GM19452 (cell line): ENCODE measurements around the gene COL26A1.

ENCODE experiments used
- ATAC-seq: cut with Tn5 transposase; IDR thresholded peaks from one replicate; pipeline ENCODE4 v1.9.1; 2021; ENCODE audit not compliant: unreplicated experiment

The COL26A1 gene

GRCh38 chr7:101563198-101563901 is 200.7 kb downstream of the COL26A1 start:
- ATAC-seq = no peak

- ATAC-seq = no peak
Measured at GRCh38 chr7:101563943-101564777, 201.5 kb downstream of the COL26A1 start.

- ATAC-seq = no peak
Measured at GRCh38 chr7:101564778-101565211, 202.1 kb downstream of the COL26A1 start.

DNA sequence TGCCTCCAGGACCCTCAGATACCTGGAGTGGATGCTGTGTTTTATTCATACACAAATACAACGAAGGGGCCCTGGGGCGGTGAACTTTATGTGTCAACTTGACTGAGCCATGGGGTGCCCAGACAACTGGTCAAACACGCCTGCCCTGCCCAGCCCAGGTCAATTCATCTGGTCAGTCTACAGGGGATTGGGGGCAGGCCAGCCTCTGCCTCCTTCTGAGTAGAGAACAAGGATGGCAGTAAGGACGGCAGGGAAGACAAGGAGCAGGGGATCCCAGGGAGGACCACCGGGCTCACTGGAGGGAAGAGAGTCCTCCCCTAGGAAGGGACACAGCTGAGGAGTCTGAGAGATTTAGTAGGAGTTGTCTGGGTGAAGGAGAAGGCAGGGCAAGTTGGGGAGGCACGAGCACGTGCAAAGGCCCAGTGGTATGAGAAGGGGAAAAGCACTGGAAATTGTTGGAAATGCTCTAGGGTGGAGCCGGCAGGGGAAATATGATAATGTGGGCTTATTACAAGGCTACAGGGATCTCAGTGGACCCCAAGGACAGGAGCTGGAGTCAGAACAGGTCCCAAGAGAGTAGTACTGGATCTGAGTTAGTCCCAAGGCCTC is 203.0 kb downstream of the COL26A1 start:
- ATAC-seq = no peak

DNA sequence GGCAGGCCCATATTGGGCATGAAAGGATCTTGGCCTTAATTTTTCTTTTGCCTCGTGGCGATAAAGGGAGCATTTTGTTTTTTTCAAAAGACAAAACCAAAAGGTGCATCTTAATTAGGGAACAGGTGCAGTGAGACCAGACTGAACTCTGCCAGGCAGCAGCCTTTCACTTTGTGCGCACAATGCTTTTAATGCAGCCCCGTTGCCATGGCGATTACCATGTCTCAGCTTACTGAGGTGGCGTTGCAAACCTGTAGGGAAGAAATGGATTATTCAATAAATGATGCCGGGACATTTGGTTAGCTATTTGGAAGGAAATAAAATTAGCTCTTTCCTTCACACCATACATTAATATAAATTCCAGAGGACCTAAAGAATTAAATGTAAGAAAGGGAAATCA is 204.6 kb downstream of the COL26A1 start:
- no peak for ATAC-seq

DNA sequence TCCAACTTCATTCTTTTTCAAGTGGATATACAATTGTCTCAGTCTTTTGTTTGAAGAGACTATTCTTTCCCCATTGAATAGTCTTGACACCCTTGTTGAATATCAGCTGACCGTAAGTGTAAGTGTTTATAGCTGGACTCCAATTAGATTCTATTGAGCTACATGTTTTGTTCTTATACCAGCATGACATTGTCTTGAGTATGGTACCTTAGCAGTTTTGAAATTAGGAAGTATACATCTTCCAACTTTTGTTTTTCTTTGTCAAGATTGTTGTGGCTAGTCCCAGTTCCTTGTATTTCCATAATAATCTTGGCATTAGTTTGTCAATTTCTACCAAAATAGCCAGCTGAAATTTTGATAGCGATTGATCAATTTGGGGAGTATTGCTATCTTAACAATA is 209.5 kb downstream of the COL26A1 start:
- ATAC-seq = no peak

DNA sequence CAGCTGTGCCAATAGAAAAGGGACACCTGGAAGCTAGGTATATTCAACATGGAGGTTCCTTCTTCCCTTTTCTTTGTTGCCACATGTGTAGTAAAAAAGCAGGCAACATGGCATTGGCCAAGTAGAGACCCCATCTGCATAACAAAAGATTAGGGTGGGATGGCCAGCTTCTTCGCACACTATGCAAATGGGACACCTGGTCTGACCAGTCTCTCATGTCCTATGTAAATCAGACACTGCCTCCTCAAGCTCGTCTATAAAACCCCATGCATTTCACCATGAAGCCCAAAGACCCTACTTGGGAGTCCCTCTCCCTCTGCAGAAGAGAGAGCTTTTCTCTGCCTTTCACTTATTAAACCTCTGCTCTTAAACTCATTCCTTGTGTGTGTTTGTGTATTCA is 212.5 kb downstream of the COL26A1 start:
- no peak for ATAC-seq

GRCh38 chr7:101575721-101576120 is 213.0 kb downstream of the COL26A1 start:
- ATAC-seq = no peak

- ATAC-seq = no peak
Measured at GRCh38 chr7:101576998-101577397, 214.3 kb downstream of the COL26A1 start.

DNA sequence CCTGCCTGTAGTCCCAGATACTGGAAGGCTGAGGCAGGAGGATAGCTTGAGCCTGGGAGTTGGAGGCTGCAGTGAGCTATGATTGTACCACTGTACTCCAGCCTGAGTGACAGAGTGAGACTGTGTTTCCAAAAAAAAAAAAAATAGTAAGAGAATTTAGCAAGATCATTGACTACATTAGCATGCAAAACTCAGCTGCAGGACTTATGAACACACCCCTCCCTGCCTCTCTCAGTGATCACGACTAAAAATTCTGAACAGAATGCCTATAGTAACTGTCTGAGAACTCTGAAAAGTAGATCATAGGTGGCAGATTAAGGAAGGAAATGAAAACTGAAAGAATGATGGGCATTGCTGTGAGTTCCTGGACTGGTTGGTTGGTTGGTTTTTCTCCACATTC is 215.9 kb downstream of the COL26A1 start:
- ATAC-seq = no peak

- ATAC-seq = no peak
Measured at GRCh38 chr7:101580596-101580995, 217.9 kb downstream of the COL26A1 start.

- ATAC-seq = no peak
Measured at GRCh38 chr7:101581891-101582290, 219.2 kb downstream of the COL26A1 start.

GRCh38 chr7:101582971-101583370 is 220.3 kb downstream of the COL26A1 start:
- ATAC-seq = no peak

DNA sequence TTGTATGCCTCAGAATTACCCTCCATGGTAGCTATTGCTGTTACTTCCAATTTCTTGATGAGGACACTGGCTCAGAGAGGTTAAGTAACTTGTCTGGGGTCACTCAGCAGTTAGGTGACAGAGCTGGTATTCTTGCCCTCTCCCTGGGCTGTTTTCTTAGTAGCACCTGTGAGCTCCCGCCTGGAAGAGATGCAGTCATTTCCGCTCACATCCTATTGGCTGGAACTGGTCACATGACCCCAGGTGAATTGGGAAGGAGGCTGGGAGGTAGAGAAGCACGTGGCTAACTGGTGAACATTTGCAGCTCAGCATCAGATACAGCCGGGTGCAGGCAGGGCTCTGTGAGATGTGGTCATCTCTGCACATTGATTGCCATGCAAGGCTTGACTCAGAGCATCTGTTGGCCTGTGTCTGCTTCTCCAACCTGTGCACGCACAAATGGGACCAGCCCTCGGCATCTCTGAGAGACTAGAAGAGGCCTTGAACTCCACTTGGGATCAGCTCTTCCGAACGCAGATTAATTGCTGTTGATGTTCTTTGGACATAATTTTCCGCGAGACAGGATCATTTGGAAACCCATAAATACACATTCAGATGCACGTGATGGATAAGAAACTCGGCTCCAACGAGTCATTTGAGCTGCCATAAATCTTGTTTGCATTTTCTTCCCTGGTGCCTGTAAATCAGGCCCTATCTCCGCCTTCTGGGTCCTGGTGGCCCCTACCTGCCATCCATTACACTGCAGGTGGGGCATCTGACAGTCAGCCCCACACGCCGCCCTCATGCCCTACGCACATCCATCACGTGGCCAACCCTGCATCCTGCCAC is 223.6 kb downstream of the COL26A1 start:
- ATAC-seq = no peak

DNA sequence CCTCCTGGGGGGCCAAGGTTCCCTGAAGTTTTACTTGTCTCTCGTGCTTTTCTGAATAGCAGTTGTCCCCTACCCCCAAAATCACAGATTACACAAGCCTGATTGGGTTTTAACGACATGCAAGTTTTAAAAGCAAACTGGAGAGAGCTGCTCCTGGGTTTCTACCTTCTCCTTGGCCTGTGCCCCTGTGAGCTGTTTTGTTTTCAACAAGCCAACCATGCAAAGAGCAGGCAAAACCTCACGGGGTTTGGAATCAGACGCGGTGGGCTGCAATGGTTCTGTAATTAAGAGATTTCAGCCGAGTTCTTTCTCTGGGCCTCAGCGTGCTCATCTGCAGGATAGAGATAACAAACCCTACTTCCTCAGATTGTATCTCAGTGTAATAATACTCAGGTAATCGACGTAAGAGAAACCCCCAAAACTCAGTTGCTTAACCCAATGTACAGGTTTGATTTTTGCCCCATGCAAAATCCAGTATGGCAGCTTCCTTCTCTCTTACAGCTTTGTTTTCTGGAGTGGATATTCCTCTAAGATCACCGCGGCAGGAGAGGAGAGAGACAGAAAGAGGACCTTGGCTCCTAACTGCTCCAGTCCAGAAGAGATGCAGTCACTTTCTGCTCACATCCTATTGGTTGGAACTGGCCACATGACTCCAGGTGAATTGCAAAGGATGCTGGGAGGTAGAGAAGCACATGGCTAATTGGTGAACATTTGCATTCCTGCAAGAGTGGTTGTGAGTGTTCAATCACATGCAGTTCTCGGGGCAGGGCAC is 224.4 kb downstream of the COL26A1 start:
- no peak for ATAC-seq

- no peak for ATAC-seq
Measured at GRCh38 chr7:101588131-101588935, 225.7 kb downstream of the COL26A1 start.

DNA sequence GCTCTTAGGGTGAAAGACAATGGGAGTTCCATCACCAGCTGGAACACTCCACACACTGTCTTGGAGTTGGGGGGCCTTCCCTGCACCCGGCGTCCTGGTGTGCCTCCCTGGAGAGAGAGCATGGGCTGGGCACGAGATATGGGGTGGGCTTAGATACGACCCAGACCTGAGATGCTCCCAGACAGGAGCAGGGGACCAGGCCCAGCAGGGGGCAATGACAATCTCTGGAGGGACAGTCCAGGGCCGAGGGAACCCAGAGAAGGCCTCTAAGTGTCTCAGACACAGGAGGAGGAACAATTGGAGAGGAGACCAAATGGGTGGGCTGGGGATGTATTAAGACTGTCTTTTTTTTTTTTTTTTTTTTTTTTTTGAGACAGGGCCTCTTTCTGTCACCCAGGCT is 226.4 kb downstream of the COL26A1 start:
- no peak for ATAC-seq

- no peak for ATAC-seq
Measured at GRCh38 chr7:101589976-101590662, 227.4 kb downstream of the COL26A1 start.
